ENCODE results near the gene IBTK. TPM values are rescaled to one million over a fixed set of nuclear protein-coding genes. Genes with fewer than 3 reads are reported as not detected.
"Not testable (repeated sequence)": the region's sequence is repeated elsewhere in the genome, so short reads cannot be mapped to it uniquely, and the experiment has no call there.

The IBTK gene
- total RNA-seq, 1 donor from 2014 or later: 64.7 TPM

GRCh38 chr6:82182756-82183155 is 64.8 kb downstream of the IBTK start:
- peak; percentile 3 for DNase-seq (ENCODE audit: low read depth)

GRCh38 chr6:82179415-82179814 is 68.1 kb downstream of the IBTK start:
- DNase-seq (ENCODE audit: low read depth): no peak

- DNase-seq (ENCODE audit: low read depth): peak; percentile 5
Observed at GRCh38 chr6:82178759-82179112, 68.8 kb downstream of the IBTK start.

GRCh38 chr6:82178077-82178758 is 69.3 kb downstream of the IBTK start:
- DNase-seq (ENCODE audit: low read depth): peak; percentile 32

- peak; percentile 2 for DNase-seq (ENCODE audit: low read depth)
Observed at GRCh38 chr6:82176616-82177015, 70.9 kb downstream of the IBTK start.

GRCh38 chr6:82172594-82172993 is 75.0 kb downstream of the IBTK start:
- no peak for DNase-seq (ENCODE audit: low read depth)

- DNase-seq (ENCODE audit: low read depth): no peak
Observed at GRCh38 chr6:82169138-82169876, 78.2 kb downstream of the IBTK start.

GRCh38 chr6:82166493-82166892 is 81.1 kb downstream of the IBTK start:
- no peak for DNase-seq (ENCODE audit: low read depth)

- DNase-seq (ENCODE audit: low read depth): no peak
Observed at GRCh38 chr6:82160255-82160990, 87.1 kb downstream of the IBTK start.

- not testable (repeated sequence) for DNase-seq (ENCODE audit: low read depth)
Observed at GRCh38 chr6:82152786-82153185, 94.8 kb downstream of the IBTK start.

GRCh38 chr6:82151147-82151546 is 96.4 kb downstream of the IBTK start:
- not testable (repeated sequence) for DNase-seq (ENCODE audit: low read depth)

- no peak for DNase-seq (ENCODE audit: low read depth)
Observed at GRCh38 chr6:82145926-82146452, 101.6 kb downstream of the IBTK start.

- DNase-seq (ENCODE audit: low read depth): peak; percentile 81
Observed at GRCh38 chr6:82144852-82145340, 102.6 kb downstream of the IBTK start.

- peak; percentile 89 for DNase-seq (ENCODE audit: low read depth)
Observed at GRCh38 chr6:82144007-82144851, 103.3 kb downstream of the IBTK start.

GRCh38 chr6:82143041-82143481 is 104.5 kb downstream of the IBTK start:
- DNase-seq (ENCODE audit: low read depth): no peak

GRCh38 chr6:82142524-82142923 is 105.0 kb downstream of the IBTK start:
- no peak for DNase-seq (ENCODE audit: low read depth)

- DNase-seq (ENCODE audit: low read depth): no peak
Observed at GRCh38 chr6:82138075-82138791, 109.3 kb downstream of the IBTK start.

- DNase-seq (ENCODE audit: low read depth): no peak
Observed at GRCh38 chr6:82131441-82131840, 116.1 kb downstream of the IBTK start.

GRCh38 chr6:82129797-82130196 is 117.7 kb downstream of the IBTK start:
- DNase-seq (ENCODE audit: low read depth): no peak

GRCh38 chr6:82128973-82129372 is 118.6 kb downstream of the IBTK start:
- not testable (repeated sequence) for DNase-seq (ENCODE audit: low read depth)
